Measurements from ENCODE around the gene ABCB8. TPM values are rescaled to one million over a fixed set of nuclear protein-coding genes. Genes with fewer than 3 reads are reported as not detected.

ABCB8 gene
- polyA plus RNA-seq, 1 of the 3 experiments (the other 2 are of a cell fraction): 36.0 TPM

DNA sequence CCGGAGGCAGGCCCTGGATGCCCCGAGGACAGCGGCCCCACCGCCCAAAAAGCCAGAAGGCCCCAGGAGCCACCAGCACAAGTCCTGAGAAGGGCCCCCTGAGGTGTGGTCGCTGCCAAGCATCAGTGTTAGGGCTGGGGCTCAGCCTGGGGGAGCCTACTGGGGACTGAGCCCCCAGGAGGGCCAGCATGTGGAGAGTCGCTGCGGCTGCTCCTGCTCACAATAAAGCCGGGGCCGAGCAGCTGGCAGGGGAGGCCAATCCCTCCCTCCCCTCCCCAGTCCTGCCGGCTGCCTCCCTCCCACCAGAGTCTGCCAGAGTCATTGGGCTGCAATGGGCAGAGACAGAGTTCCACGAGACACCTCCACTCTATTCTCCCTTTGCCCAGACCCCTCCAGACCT lies 17.0 kb downstream of the ABCB8 start:
- Histone ChIP-seq H3K9me2 (no peaks in the 10 kb centered on the region), H3K27ac (ENCODE audit: low read depth in 2 of 2, low read length in 1 of 2) (peak overlapping the region in 1 of 2 experiments; percentile 78; a peak in 1 of 4 replicates), H4K20me1 (ENCODE audit: insufficient read depth) (no peaks in the 10 kb centered on the region), H3K79me2 (ENCODE audit: insufficient read depth) (no peaks in the 10 kb centered on the region), H3K4me1 (ENCODE audit: control insufficient read depth in 1 of 2, insufficient read depth in 2 of 2, low read depth in 1 of 2, low read length in 1 of 2) (peaks cover 16 to 43% of the 10 kb centered on the region in 2 experiments), H3K4me3 (ENCODE audit: low read depth in 2 of 2, low read length in 1 of 2) (no peak overlapping the region), H3K9ac (no peak overlapping the region), H3K36me3 (replicated peaks in 1 of 2; ENCODE audit: control insufficient read depth in 1 of 2, insufficient read depth in 2 of 2, low read length in 1 of 2) (peaks cover 4 to 20% of the 10 kb centered on the region in 2 experiments), H3F3A (replicated peaks; ENCODE audit: insufficient read depth) (peaks cover 14% of the 10 kb centered on the region), H3K9me3 (no peaks in the 10 kb centered on the region), H3K4me2 (no peak overlapping the region), H3K27me3 (ENCODE audit: insufficient read depth) (no peaks in the 10 kb centered on the region), H2AFZ (ENCODE audit: low read depth) (no peak overlapping the region)
- WGBS (ENCODE audit: low lambda C conversion rate): 84% methylated on average over 7 of the region's 11 CpGs
- ChIA-PET POLR2A (interaction anchor here (0.7 to 0.9 kb wide), 2 partner anchors 11 to 21 kb away, joined by 3 read pairs; no protein-coding TSS in a partner anchor), CTCF (interaction anchor here (1.4 to 3.7 kb wide), 3 partner anchors 16 to 67 kb away, joined by 3 to 21 read pairs (median 3); partner anchors contain the start of gene ABCB8)
- TF ChIP-seq CHD2 (IDR thresholded peaks at IDR 0.05; ENCODE audit: low read length, partially characterized antibody) (no peak), FOXJ3 (CRISPR knock-in tag; IDR thresholded peaks at IDR 0.05) (no peak), EP300 (IDR thresholded peaks at IDR 0.05; ENCODE audit: borderline replicate concordance in 1 of 2, low read depth in 1 of 2, low read length in 1 of 2) (no peak), MEF2A (IDR thresholded peaks at IDR 0.05; ENCODE audit: borderline replicate concordance, low read depth) (no peak), SMC3 (IDR thresholded peaks at IDR 0.05; ENCODE audit: low read depth, low read length) (no peak), RCOR1 (IDR thresholded peaks at IDR 0.05; ENCODE audit: low read length) (no peak), TCF12 (IDR thresholded peaks at IDR 0.05) (no peak), YY1 (IDR thresholded peaks at IDR 0.05; ENCODE audit: low read depth) (no peak)
- TF ChIP-seq, protein P1, sequence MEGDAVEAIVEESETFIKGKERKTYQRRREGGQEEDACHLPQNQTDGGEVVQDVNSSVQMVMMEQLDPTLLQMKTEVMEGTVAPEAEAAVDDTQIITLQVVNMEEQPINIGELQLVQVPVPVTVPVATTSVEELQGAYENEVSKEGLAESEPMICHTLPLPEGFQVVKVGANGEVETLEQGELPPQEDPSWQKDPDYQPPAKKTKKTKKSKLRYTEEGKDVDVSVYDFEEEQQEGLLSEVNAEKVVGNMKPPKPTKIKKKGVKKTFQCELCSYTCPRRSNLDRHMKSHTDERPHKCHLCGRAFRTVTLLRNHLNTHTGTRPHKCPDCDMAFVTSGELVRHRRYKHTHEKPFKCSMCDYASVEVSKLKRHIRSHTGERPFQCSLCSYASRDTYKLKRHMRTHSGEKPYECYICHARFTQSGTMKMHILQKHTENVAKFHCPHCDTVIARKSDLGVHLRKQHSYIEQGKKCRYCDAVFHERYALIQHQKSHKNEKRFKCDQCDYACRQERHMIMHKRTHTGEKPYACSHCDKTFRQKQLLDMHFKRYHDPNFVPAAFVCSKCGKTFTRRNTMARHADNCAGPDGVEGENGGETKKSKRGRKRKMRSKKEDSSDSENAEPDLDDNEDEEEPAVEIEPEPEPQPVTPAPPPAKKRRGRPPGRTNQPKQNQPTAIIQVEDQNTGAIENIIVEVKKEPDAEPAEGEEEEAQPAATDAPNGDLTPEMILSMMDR (IDR thresholded peaks at IDR 0.05): no peak
- TF ChIP-seq, protein P2, sequence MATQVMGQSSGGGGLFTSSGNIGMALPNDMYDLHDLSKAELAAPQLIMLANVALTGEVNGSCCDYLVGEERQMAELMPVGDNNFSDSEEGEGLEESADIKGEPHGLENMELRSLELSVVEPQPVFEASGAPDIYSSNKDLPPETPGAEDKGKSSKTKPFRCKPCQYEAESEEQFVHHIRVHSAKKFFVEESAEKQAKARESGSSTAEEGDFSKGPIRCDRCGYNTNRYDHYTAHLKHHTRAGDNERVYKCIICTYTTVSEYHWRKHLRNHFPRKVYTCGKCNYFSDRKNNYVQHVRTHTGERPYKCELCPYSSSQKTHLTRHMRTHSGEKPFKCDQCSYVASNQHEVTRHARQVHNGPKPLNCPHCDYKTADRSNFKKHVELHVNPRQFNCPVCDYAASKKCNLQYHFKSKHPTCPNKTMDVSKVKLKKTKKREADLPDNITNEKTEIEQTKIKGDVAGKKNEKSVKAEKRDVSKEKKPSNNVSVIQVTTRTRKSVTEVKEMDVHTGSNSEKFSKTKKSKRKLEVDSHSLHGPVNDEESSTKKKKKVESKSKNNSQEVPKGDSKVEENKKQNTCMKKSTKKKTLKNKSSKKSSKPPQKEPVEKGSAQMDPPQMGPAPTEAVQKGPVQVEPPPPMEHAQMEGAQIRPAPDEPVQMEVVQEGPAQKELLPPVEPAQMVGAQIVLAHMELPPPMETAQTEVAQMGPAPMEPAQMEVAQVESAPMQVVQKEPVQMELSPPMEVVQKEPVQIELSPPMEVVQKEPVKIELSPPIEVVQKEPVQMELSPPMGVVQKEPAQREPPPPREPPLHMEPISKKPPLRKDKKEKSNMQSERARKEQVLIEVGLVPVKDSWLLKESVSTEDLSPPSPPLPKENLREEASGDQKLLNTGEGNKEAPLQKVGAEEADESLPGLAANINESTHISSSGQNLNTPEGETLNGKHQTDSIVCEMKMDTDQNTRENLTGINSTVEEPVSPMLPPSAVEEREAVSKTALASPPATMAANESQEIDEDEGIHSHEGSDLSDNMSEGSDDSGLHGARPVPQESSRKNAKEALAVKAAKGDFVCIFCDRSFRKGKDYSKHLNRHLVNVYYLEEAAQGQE (IDR thresholded peaks at IDR 0.05; ENCODE audit: low read depth, low read length): no peak
- TF ChIP-seq, protein P3, sequence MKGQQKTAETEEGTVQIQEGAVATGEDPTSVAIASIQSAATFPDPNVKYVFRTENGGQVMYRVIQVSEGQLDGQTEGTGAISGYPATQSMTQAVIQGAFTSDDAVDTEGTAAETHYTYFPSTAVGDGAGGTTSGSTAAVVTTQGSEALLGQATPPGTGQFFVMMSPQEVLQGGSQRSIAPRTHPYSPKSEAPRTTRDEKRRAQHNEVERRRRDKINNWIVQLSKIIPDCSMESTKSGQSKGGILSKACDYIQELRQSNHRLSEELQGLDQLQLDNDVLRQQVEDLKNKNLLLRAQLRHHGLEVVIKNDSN (IDR thresholded peaks at IDR 0.05; ENCODE audit: borderline replicate concordance, low read depth): no peak
- DNase-seq: no peak

Measured in SK-N-SH (cell line).